Measurements from ENCODE around the gene CLPSL2. TPM values are rescaled to one million over a fixed set of nuclear protein-coding genes. Genes with fewer than 3 reads are reported as not detected.
A peak's percentile ranks its signal among the peaks of the same experiment; 100 is the strongest.

Gene CLPSL2
- polyA plus RNA-seq, 5 donors = not detected

GRCh38 chr6:35787266-35788218 is 11.1 kb downstream of the CLPSL2 start:
- DNase-seq = no peak

DNA sequence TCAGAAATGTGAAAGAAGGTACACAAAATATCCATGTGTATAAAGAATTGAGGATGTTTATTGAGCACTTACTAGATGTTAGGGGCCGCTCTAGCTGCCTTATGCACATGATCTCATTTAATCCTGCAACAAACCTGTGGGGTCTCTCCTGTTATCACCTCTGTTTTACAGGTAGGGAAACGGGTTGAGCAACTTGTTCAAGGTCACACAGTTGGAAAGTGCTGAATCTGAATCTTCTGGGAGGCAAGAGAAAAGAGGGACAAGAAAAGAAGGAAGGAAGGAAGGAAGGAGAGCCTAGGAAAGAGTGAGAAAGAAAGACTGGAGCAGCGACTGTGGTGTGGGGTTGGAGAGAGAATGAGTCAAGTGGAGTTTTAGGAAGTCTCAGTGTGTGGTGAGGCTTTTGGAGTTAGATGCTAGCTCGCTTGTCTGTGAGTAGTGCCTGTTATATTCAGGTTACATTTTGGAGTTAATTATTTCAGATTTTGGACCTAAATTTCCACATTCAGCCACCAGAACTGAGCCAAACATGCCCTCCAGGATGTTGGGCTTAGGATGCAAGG is 12.1 kb downstream of the CLPSL2 start:
- DNase-seq = no peak

GRCh38 chr6:35790683-35791082 is 14.3 kb downstream of the CLPSL2 start:
- DNase-seq = no peak

- DNase-seq = no peak
Measured at GRCh38 chr6:35794536-35795452, 18.4 kb downstream of the CLPSL2 start.

- DNase-seq = no peak
Measured at GRCh38 chr6:35795453-35796071, 19.2 kb downstream of the CLPSL2 start.

- no peak for DNase-seq
Measured at GRCh38 chr6:35796236-35796635, 19.8 kb downstream of the CLPSL2 start.

- no peak for DNase-seq
Measured at GRCh38 chr6:35797837-35798526, 21.6 kb downstream of the CLPSL2 start.

- DNase-seq = no peak
Measured at GRCh38 chr6:35798706-35799105, 22.3 kb downstream of the CLPSL2 start.

GRCh38 chr6:35801148-35801547 is 24.8 kb downstream of the CLPSL2 start:
- no peak for DNase-seq

DNA sequence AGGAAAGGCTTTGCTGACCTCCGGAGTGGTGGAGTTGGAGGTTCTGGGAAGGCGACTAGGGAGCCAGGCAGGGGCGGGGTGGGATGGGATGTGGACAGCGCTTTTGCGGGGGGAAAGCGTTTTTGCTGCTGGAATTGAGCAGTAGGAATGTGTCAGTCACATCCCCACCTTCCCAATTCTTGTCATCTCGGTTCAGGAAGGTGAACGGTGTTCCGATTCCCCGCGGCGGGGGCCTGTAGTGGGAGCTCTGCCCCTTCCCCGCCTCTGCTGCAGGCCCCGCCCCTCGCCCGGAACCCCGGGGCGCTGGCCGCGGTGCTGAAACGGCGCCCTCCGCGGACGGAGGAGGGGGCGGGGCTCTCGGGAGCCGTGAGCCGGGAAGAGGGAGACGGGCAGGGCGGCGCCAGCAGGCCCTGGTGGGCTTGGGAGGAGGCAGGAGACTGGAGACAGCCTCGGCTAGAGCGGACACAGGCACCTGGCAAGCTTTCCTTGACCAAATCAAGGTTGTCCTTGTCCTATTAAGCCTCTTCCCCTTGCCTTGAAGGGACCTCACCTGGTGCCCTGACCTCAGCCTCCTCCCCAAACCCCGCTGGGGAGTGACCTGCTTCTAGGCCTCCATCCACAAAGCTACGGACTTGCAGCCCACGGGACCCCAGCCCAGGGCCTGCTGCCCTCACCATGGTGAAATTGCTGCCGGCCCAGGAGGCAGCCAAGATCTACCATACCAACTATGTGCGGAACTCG is 28.8 kb downstream of the CLPSL2 start, which contains the start of gene LHFPL5:
LHFPL5 (plus strand) TSS at position 357 of the 741 bp plus-strand sequence; CDS start at position 676, 319 bp downstream.
- peak; percentile 36 to 48 for DNase-seq

DNA sequence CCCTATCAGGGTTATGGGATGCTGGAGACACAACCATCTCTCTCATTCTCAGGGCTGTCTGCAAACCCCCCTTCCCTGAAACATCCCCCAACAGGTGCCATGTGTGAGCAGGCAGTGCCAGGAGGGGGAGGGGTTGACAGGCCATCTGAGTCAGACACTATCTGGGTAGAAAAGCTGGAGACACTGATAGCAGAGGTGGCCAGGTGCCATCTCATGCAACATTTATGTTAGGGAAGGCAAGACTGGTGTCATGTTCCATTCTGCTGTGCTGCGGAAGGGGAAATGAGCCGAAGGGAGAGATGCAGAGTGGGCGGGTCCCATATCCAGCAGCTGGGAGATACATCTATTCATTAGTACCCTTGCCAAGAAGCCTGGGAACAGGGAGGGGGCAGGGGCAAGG is 32.3 kb downstream of the CLPSL2 start:
- no peak for DNase-seq

DNA sequence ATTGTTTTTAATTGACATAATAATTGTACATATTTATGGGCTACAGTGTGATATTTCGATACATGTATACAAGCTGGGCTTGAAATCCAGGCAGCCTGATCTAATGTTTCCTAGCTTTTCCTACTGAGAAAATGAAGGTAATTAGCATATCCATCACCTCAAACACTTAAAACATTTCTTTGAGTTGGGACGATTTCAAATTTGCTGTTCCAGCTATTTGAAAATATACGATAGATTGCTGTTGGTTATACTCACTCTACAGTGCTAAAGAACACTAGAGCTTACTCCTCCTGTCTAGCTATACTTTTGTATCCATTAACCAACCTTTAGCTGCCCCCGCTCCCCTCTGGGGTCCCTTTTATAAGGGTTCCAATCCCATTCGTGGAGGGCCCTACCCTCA is 33.4 kb downstream of the CLPSL2 start:
- no peak for DNase-seq

- DNase-seq = no peak
Measured at GRCh38 chr6:35810971-35811698, 34.7 kb downstream of the CLPSL2 start.

- no peak for DNase-seq
Measured at GRCh38 chr6:35811699-35811995, 35.2 kb downstream of the CLPSL2 start.

DNA sequence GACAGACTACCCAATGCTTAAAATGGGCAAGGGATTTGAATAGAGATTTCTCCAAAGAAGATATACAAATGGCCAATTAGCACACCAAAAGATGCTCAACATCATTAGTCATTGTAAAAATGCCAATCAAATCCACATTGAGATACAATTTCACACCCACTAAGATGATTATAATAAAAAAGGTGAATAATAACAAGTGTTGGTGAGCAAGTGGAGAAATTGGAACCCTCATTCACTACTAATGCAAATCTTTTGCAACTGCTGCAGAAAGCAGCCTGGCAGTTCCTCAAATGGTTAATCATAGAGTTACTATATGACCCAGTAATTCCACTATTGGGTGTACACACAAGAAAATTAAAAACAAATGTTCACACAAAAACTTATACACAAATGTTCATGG is 41.1 kb downstream of the CLPSL2 start:
- no peak for DNase-seq

DNA sequence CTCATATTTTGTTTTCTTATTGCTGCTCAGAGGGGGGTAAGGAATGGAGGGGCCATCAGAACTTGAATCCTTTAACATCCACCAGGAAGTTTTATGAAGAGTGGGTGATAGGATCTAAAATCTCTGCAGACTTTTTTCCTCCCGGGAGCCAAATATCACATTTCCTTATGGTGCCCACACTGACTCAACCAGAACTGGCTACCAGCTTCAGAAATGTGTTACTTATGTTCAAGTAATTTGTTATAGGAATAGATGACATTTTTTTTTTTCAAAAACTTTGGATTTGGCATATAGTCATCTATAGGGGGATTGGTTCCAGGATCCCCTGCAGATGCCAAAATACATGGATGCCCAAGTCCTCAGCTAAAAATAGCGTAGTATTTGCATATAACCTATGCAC is 47.2 kb downstream of the CLPSL2 start:
- no peak for DNase-seq

- no peak for DNase-seq
Measured at GRCh38 chr6:35824552-35825192, 48.3 kb downstream of the CLPSL2 start.
